GM12878 (cell line): ENCODE data around the gene MSI2. TPM values are rescaled to one million over a fixed set of nuclear protein-coding genes. Genes with fewer than 3 reads are reported as not detected.

Experiments
- ATAC-seq: fragments of 200-7000 bp; cut with Tn5 transposase; 3 replicates; pipeline ENCODE4 v1.9.1; 2020; ENCODE audit warnings: mild to moderate bottlenecking, moderate library complexity
- BruUV-seq: library from RNA; stranded (reverse); fragments of 400-500 nt; replicated peaks from 2 replicates; lab custom pipeline; 2021; lab: Mats Ljungman, UMichigan
- CTCF ChIA-PET: fragments of 300-600 bp; sonication (Branson Sonifier 250); formaldehyde crosslinking; extraction: SDS; loops from one replicate; lab custom pipeline; 2021; ENCODE audit warnings: inconsistent platforms; lab: Yijun Ruan, JAX
- POLR2A ChIA-PET: fragments of 350-600 bp; formaldehyde crosslinking; extraction: SDS; loops from one replicate; lab custom pipeline; 2021; ENCODE audit warnings: inconsistent platforms; lab: Charles Lee
- RAD21 ChIA-PET: fragments of 300-600 bp; sonication (Branson Sonifier 250); formaldehyde crosslinking; loops from one replicate; lab custom pipeline; 2023; ENCODE audit warnings: antibody characterized with exemption; ENCODE audit not compliant: unreplicated experiment; lab: Charles Lee
- SMC1A ChIA-PET: fragments of 300-600 bp; sonication (Branson Sonifier 250); formaldehyde crosslinking; loops from one replicate; lab custom pipeline; 2023; ENCODE audit not compliant: unreplicated experiment, uncharacterized antibody; lab: Charles Lee
- DNase-seq: peaks from one replicate; pipeline ENCODE4 v3.0.0-alpha.2; 2011; ENCODE audit warnings: low read depth, low spot score
- FAIRE-seq: peaks from 3 replicates; lab custom pipeline; 2011; peaks lifted over from hg19 to GRCh38; lab: Jason Lieb, UNC
- H2AFZ ChIP-seq: 2 replicates; pipeline ENCODE4 v1.6.0; 2011; ENCODE audit warnings: low read depth, low read length, control low read depth; ENCODE audit not compliant: control insufficient read depth
- H3K27ac ChIP-seq: 2 replicates; pipeline ENCODE4 v1.5.1; 2011; ENCODE audit warnings: control low read depth; ENCODE audit not compliant: control insufficient read depth, insufficient read depth
- H3K27me3 ChIP-seq, 2 experiments: replicated peaks in 1 of 2; 2 replicates each; pipeline versions ENCODE4 v1.6.0 to v1.6.1; 2011; ENCODE audit warnings: low read length in 1 of 2; ENCODE audit not compliant: control insufficient read depth in 2 of 2, insufficient read depth in 2 of 2
- H3K36me3 ChIP-seq, 2 experiments: 2 replicates each; pipeline ENCODE4 v1.5.1; 2011; ENCODE audit warnings: low read length in 1 of 2; ENCODE audit not compliant: control insufficient read depth in 2 of 2, insufficient read depth in 2 of 2
- H3K4me1 ChIP-seq: 2 replicates; pipeline ENCODE4 v1.6.1; 2011; ENCODE audit warnings: mild to moderate bottlenecking, low read length, moderate library complexity, mixed read lengths; ENCODE audit not compliant: control insufficient read depth, insufficient read depth
- H3K4me2 ChIP-seq: 2 replicates; pipeline ENCODE4 v1.6.0; 2011; ENCODE audit warnings: control low read depth; ENCODE audit not compliant: control insufficient read depth, insufficient read depth
- H3K4me3 ChIP-seq: fragments of 200-600 bp; sonication (generic); 2 replicates; pipeline ENCODE4 v1.5.1; 2016
- H3K79me2 ChIP-seq: 2 replicates; pipeline ENCODE4 v1.6.0; 2011; ENCODE audit warnings: low read length; ENCODE audit not compliant: control insufficient read depth, insufficient read depth
- H3K9ac ChIP-seq: 2 replicates; pipeline ENCODE4 v1.8.0; 2011; ENCODE audit warnings: low read length, control low read depth, mixed read lengths; ENCODE audit not compliant: control insufficient read depth, insufficient read depth
- H3K9me3 ChIP-seq: replicated peaks from 3 replicates; pipeline ENCODE4 v1.5.1; 2011; ENCODE audit warnings: mild to moderate bottlenecking, low read length; ENCODE audit not compliant: control insufficient read depth, insufficient read depth
- H4K20me1 ChIP-seq: 2 replicates; pipeline ENCODE4 v1.6.0; 2011; ENCODE audit not compliant: control insufficient read depth, insufficient read depth
- ATF2 ChIP-seq: IDR thresholded peaks from 2 replicates; pipeline ENCODE4 v1.6.1; 2012; ENCODE audit warnings: low read length, inconsistent platforms
- LARP7 ChIP-seq: fragments of 450-650 bp; IDR thresholded peaks from 2 replicates; pipeline ENCODE4 v1.6.1; 2017; ENCODE audit warnings: mild to moderate bottlenecking
- NR2C1 ChIP-seq: fragments of 450-650 bp; IDR thresholded peaks from 2 replicates; pipeline ENCODE4 v1.6.1; 2017; ENCODE audit warnings: antibody characterized with exemption, mild to moderate bottlenecking, moderate library complexity
- PBX3 ChIP-seq: IDR thresholded peaks from 2 replicates; pipeline ENCODE4 v1.6.1; 2011; ENCODE audit warnings: mild to moderate bottlenecking, low read depth, low read length, moderate library complexity; ENCODE audit not compliant: insufficient replicate concordance
- SIN3A ChIP-seq: IDR thresholded peaks from 2 replicates; pipeline ENCODE4 v1.6.1; 2012; ENCODE audit warnings: low read depth, low read length, improper control_type of control experiment
- WGBS: methylation state at CpG from one replicate; pipeline ENCODE4 v1.1.6; 2016; ENCODE audit warnings: low lambda C conversion rate; ENCODE audit not compliant: insufficient replicate concordance, insufficient coverage; ENCODE audit errors: missing lambda C conversion rate; 5-methylcytosine and 5-hydroxymethylcytosine counted together
- in situ Hi-C: fragments of 300-500 bp; cut with MboI; formaldehyde crosslinking; loops from 9 replicates; pipeline ENCODE4 v1.14.3; 2018; ENCODE audit warnings: mixed read lengths
- intact Hi-C: fragments of 100-400 bp; cut with micrococcal nuclease; formaldehyde crosslinking; loops from one replicate; pipeline ENCODE4 v1.14.2; 2022; ENCODE audit not compliant: unreplicated experiment
- polyA plus RNA-seq, 11 experiments: library from polyadenylated mRNA; depleted of rRNA in 4 of 11; unstranded in 6 of 11; stranded (reverse) in 5 of 11; fragments of >200 nt; fragmentation: Nextera tagmentation in 4 of 11; fragmentation: Illumina TruSeq in 1 of 11; extraction: Ambion mirVana in 4 of 11; extraction: Trizol in 1 of 11; gene quantifications; 1 replicate in 1 of 11; 2 replicates in 10 of 11; pipeline versions ENCODE4 v1.2.1 to v1.2.3, GENCODE V29; 2011 to 2016; ENCODE audit warnings: inconsistent platforms in 2 of 11, missing spikeins in 2 of 11, low read depth in 1 of 11
- total RNA-seq, 4 experiments: library from RNA; depleted of rRNA in 3 of 4; stranded (reverse); fragments of >200 nt in 3 of 4; fragmentation: Illumina TruSeq in 1 of 4; extraction: Trizol in 1 of 4; gene quantifications; 2 replicates each; pipeline versions ENCODE4 v1.2.1 to v1.2.3, GENCODE V29; 2013 to 2021

The MSI2 gene
- total and polyA plus RNA-seq, 10 of the 15 experiments (the other 5 are each of a cell fraction or from before 2014, with no cell fraction given), result 6.1 to 76.1 (median 42.0) TPM

GRCh38 chr17:57443781-57444180, 187.5 kb downstream of the MSI2 start:
- peak overlapping the region; percentile 56 for H3K4me2 ChIP-seq
- peak overlapping the region; percentile 92 for H3K27ac ChIP-seq
- ChIA-PET SMC1A (interaction anchor here (0.7 to 4.9 kb wide), 12 partner anchors 11 to 200 kb away, joined by 3 to 53 read pairs (median 7); no protein-coding TSS in a partner anchor), CTCF (interaction anchor here (0.8 to 3.0 kb wide), 3 partner anchors 11 to 200 kb away, joined by 3 to 13 read pairs (median 7); no protein-coding TSS in a partner anchor), RAD21 (interaction anchor here (1.2 to 4.6 kb wide), 4 partner anchors 11 to 108 kb away, joined by 3 to 30 read pairs (median 7); no protein-coding TSS in a partner anchor), POLR2A (interaction anchor here (1.0 to 1.6 kb wide), 3 partner anchors 11 to 87 kb away, joined by 3 to 6 read pairs (median 3); no protein-coding TSS in a partner anchor)
- H3K36me3 ChIP-seq, result peaks cover 2 to 3% of the 10 kb centered on the region in 2 experiments; a peak in 3 of 4 replicates
- intact Hi-C loops, result loop anchor here (5.0 to 10.0 kb wide), 3 partner anchors 86 to 269 kb away; partner anchors contain the start of gene MSI2
- no peak for ATAC-seq
- H3K9me3 ChIP-seq, result no peaks in the 10 kb centered on the region
- peak overlapping the region; percentile 71 for H3K9ac ChIP-seq
- no peaks in the 10 kb centered on the region for H4K20me1 ChIP-seq
- H3K4me1 ChIP-seq, result peaks cover 73% of the 10 kb centered on the region
- no TSS peak for BruUV-seq
- in situ Hi-C loops, result no loop called here
- H3K79me2 ChIP-seq, result peaks cover 55% of the 10 kb centered on the region
- H2AFZ ChIP-seq, result no peak overlapping the region; the same call in 1 of the 2 replicates
- no peak for DNase-seq
- no peak overlapping the region for H3K4me3 ChIP-seq
- TF ChIP-seq PBX3 (no peak), LARP7 (0 out of 2 replicates have a peak, but pooled peaks have one; percentile 20), SIN3A (no peak), ATF2 (no peak), NR2C1 (no peak)
- WGBS, result 84% methylated on average over 5 of the region's 5 CpGs
- no peak for FAIRE-seq
- no peaks in the 10 kb centered on the region for H3K27me3 ChIP-seq
